Measurements from ENCODE around the gene DMBT1. TPM values are rescaled to one million over a fixed set of nuclear protein-coding genes. Genes with fewer than 3 reads are reported as not detected.

DMBT1 gene
- total RNA-seq, 4 donors from 2014 or later: 0.33 TPM; not detected in 3

DNA sequence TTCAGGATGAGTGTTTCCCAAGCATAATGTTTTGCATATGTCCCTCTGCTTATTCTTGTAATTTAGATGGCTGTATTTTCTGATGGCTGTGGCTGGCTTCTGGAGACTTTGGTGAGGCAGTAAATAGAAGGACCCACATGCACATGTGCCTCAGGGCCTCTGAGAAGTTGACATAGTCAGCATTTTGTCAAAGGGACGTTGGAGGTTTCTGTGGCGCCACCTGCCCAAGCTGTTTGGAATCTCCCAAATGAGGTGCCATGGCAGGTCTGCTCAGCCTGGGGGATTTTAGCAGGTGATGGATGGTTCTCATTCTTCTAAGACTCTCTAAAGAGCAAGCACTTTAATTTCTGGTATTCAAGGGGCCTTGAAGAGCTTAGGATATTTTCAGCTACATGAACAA lies 109.3 kb downstream of the DMBT1 start:
- TF ChIP-seq CTCF (IDR thresholded peaks at IDR 0.05; ENCODE audit: low read depth): no peak

- TF ChIP-seq CTCF (IDR thresholded peaks at IDR 0.05; ENCODE audit: low read depth): no peak
These were observed 110.8 kb downstream of the DMBT1 start for GRCh38 chr10:122671355-122671754.

DNA sequence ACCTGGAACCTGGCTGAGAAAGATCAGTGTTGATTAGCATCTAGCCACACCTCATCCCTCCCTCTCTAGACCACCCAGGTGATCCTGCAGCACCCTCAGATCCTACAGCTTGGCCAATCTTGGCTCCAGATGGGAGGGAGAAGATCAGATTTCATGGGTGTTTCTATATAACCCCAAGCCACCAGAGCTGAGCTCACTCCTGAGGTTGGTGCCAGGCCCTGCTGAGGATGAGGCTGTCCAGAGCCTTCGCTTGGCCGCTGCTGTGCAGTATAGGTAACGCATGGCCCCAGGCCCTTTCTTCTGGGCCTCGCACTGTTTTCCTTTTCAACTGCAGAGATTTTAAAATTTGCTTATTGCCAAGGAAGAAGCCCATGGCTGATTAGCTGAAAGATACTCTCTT lies 112.1 kb downstream of the DMBT1 start:
- TF ChIP-seq CTCF (IDR thresholded peaks at IDR 0.05; ENCODE audit: low read depth): no peak

- no peak for TF ChIP-seq CTCF (IDR thresholded peaks at IDR 0.05; ENCODE audit: low read depth)
These were observed 112.7 kb downstream of the DMBT1 start for GRCh38 chr10:122673269-122673668.

DNA sequence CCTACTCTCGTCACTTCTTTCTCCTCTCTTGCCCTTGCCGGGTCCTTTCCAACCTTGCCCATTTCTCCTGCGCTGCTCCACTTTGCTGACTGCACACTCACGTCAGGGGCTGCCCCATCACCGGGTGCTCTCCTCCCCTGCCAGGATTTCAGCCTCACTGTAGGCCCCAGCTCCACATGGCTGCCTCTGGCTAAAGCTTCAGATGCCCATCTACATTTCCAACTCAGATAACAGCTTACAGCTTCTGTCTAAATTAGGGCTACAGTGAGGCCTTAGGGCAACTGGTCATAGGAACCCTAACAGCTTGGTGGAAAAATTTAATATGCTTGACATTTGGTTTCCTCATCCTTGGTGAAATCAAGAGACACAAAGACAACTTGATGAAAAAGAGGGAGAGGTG lies 113.2 kb downstream of the DMBT1 start:
- no peak for TF ChIP-seq CTCF (IDR thresholded peaks at IDR 0.05; ENCODE audit: low read depth)

- TF ChIP-seq CTCF (IDR thresholded peaks at IDR 0.05; ENCODE audit: low read depth): no peak
These were observed 114.2 kb downstream of the DMBT1 start for GRCh38 chr10:122674781-122675180.

- no peak for TF ChIP-seq CTCF (IDR thresholded peaks at IDR 0.05; ENCODE audit: low read depth)
These were observed 114.7 kb downstream of the DMBT1 start for GRCh38 chr10:122675278-122675677.
